ENCODE results near the gene RPS3A.
"Not testable (repeated sequence)": the region's sequence is repeated elsewhere in the genome, so short reads cannot be mapped to it uniquely, and the experiment has no call there.

RPS3A gene

GRCh38 chr4:151114986-151115385 is 15.6 kb downstream of the RPS3A start:
- DNase-seq (ENCODE audit: low spot score) = no peak

- peak; percentile 62 for DNase-seq (ENCODE audit: low spot score)
Measured at GRCh38 chr4:151117371-151117962, 18.0 kb downstream of the RPS3A start.

- DNase-seq (ENCODE audit: low spot score) = no peak
Measured at GRCh38 chr4:151129796-151130195, 30.4 kb downstream of the RPS3A start.

GRCh38 chr4:151133311-151133710 is 33.9 kb downstream of the RPS3A start:
- DNase-seq (ENCODE audit: low spot score) = no peak

GRCh38 chr4:151136048-151136447 is 36.6 kb downstream of the RPS3A start:
- DNase-seq (ENCODE audit: low spot score) = not testable (repeated sequence)

GRCh38 chr4:151139814-151140213 is 40.4 kb downstream of the RPS3A start:
- no peak for DNase-seq (ENCODE audit: low spot score)

- DNase-seq (ENCODE audit: low spot score) = no peak
Measured at GRCh38 chr4:151142758-151143157, 43.3 kb downstream of the RPS3A start.

GRCh38 chr4:151143162-151143561 is 43.7 kb downstream of the RPS3A start:
- DNase-seq (ENCODE audit: low spot score) = no peak

- no peak for DNase-seq (ENCODE audit: low spot score)
Measured at GRCh38 chr4:151143811-151144210, 44.4 kb downstream of the RPS3A start.

- DNase-seq (ENCODE audit: low spot score) = no peak
Measured at GRCh38 chr4:151144329-151145072, 45.1 kb downstream of the RPS3A start.

GRCh38 chr4:151147000-151147399 is 47.6 kb downstream of the RPS3A start:
- DNase-seq (ENCODE audit: low spot score) = no peak

GRCh38 chr4:151148261-151148660 is 48.8 kb downstream of the RPS3A start:
- no peak for DNase-seq (ENCODE audit: low spot score)

GRCh38 chr4:151150821-151151580 is 51.6 kb downstream of the RPS3A start:
- no peak for DNase-seq (ENCODE audit: low spot score)

GRCh38 chr4:151152028-151152427 is 52.6 kb downstream of the RPS3A start:
- DNase-seq (ENCODE audit: low spot score) = no peak

GRCh38 chr4:151153585-151153984 is 54.2 kb downstream of the RPS3A start:
- DNase-seq (ENCODE audit: low spot score) = no peak
